Ovary (tissue), 3 donors: ENCODE results near the gene MAPK8.

Experiments used
- CTCF ChIP-seq, 3 donors: fragments of 450-650 bp in 2 of 3; fragments of 200-600 bp in 1 of 3; IDR thresholded peaks; one replicate each; pipeline versions ENCODE4 v1.5.1 to v1.8.0; 2016 to 2022; ENCODE audit warnings: antibody characterized with exemption in 3 of 3, mild to moderate bottlenecking in 1 of 3
- EP300 ChIP-seq: sonication (generic); formaldehyde crosslinking; IDR thresholded peaks from one replicate; pipeline ENCODE4 v1.6.1; 2017; ENCODE audit warnings: antibody characterized with exemption
- POLR2A ChIP-seq: fragments of 450-650 bp; IDR thresholded peaks from one replicate; pipeline ENCODE4 v1.6.1; 2017; ENCODE audit warnings: antibody characterized with exemption, mild to moderate bottlenecking, moderate library complexity
- donor health status: DM: no; HTN: no; CAD: no.

GRCh38 chr10:48457949-48458661 is 151.6 kb downstream of the MAPK8 start:
- TF ChIP-seq CTCF (IDR thresholded peaks at IDR 0.05) (no peak), EP300 (no peak), POLR2A (no peak)
